NCI-H128 (cell line): ENCODE results near the gene GPC6.
"Not testable (repeated sequence)": the region's sequence is repeated elsewhere in the genome, so short reads cannot be mapped to it uniquely, and the experiment has no call there.

Experiments
- DNase-seq: peaks from one replicate; lab custom pipeline; 2025; ENCODE audit not compliant: unreplicated experiment; lab: John Stamatoyannopoulos, UW

GPC6 gene

DNA sequence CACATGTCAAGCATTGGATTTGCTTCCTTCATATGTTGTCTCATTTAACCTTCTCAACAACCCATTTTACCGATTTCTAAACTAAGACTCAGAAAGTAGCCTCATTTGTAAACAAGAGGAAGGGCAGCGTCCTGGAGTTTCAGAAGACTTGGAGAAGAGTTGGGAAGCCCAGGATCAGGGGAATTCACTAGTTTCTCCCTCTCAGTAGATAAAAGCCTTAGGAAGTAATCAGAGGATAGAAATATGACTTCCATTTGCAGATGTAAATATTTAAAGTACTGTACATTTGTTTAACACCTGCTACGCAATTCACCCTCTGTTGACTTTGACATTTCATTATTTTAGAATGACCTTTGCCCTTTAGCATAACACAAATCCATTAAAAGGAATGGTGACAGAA is 1036.4 kb downstream of the GPC6 start:
- DNase-seq = no peak

DNA sequence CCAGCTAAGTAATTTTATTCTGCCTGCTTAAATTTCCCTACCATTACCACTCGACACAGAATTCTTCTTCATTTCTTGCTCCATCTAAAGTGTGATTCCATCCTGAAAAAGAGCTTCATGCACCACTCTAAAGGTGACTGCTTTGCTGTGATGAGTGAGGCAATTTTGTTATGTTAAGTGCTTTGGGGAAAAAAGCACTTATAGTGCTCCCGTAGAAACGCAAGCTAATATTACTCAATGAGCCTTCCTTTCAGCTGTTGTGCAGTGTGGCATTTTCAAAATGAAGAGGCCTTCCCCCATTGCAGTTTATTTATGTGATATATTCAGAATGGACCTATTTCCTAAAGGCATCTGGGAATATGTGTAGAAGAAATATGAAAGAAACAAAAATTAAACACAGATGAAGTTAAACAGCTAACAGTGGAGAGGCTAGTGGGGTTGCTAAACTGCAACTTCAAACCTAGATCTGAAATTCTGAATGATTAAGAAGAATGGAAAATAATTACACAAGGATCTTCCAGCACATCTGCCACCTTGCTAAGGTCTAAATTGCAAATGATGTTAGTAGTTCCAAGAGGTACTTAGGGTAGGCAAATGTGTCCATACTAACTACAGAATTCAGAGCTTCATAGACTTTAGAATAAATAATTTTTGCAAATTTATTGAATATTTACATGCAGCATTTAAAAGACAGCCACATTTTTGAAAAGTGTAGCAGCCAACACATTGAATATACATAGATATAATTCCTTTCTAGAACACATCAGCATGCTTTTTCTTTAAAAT is 1041.2 kb downstream of the GPC6 start:
- no peak for DNase-seq

DNA sequence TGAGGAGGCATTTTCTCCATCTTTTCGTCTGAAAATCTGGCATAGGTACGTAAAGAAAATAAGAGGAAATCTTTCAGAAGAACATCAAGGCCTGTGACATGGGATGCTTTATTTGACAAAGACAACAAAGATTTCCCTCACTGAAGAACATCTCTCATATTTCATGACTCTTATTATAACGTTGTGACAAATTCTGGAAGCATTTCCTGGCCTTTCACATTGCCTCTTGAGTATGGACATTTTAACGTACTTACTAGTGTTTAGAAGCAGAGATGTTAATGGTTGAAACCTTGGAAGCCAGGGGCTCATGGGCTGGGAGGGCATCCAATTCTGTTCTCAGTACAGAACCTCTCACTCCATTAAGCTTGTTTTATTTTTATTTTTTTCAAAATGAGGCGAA is 1042.1 kb downstream of the GPC6 start:
- DNase-seq = no peak

DNA sequence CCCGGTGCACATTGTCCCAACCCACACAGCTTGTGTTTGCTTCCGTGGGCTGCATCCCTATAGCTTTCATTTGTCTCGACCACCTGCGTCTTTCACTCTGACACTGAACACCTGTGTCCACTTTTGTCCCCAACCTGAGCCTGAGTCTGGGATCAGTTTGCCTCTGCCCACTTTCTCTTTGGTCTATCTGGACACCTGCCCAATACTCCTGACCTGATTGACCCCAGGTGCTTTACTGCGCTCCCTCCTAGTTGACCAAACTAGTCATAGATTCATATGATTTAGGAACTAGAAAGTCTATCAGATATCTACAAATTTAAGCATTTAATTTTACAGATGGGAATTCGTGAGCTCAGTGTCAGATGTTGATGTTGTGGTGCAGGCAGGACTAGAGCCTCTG is 1043.0 kb downstream of the GPC6 start:
- DNase-seq = no peak

DNA sequence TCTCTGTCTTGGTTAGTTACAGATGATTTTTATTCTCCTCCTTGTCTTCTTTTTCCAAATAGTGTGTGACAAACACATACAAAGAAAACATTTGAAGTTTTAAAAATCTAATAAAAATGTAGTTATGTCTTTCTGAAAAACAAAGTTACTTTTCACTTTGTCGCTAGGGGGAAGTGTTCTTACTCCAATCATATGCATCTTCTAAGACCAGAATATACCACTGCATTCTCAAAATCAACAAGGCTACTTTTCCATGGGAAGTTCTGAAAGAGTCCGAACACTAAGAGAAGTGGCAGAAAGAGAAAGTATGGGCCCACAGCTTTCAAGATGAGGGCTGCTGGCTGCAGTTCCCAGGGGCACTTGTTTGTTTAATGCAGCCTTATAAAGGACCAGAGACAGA is 1043.9 kb downstream of the GPC6 start:
- DNase-seq = no peak

DNA sequence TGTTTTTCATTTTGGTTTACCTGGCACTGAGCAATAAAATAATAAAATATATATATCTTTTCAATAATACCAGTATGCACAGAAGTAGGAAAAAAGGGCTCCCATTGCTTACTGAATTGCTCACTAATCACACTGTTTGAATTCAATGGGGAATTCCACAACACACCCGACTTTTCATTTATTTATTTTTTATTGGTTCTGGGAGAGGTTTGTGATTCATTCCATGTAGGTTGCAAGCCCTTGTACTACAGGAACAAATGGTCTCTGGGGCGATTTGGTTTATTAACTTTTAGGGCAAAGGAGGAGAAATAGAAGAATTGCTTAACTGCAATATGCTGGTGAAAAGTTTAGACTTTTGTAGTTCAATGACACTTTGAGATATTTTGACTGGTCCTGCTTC is 1045.4 kb downstream of the GPC6 start:
- no peak for DNase-seq

DNA sequence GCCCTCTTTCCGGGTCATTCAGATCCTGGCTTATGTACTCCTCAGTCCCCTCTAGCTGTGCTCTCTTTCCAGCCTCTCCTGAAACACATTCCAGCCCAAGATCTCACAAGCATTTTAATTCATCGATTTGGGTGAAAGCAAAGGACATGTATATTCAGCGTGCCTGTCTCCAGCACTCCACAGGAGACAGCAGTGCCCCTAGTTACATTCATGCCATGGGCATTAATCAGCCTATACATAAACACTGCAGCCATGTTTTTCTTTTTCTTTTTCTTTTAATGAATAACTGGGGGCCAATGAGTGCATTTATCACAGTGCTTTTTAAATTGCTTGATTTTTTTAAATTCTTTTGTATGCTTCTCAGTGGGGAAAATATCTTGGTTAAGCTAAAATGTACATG is 1053.7 kb downstream of the GPC6 start:
- no peak for DNase-seq

DNA sequence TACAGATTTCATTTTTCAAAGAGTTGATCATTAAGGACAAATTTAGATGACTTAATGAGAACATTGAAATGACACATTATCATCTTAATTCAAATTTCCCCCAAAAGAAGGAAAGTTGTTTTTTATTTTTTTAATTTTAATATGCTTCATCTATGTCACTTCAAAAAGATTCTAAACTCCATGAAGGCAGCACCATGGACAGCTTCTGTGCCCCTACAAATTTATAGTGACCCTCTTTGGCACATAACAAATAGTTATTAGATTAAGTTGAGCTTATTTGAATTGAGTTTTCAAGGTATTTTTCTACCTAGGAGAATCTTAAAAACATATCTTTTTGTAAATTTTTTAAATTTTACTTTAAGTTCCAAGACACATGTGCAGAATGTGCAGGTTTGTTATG is 1054.2 kb downstream of the GPC6 start:
- DNase-seq = no peak

DNA sequence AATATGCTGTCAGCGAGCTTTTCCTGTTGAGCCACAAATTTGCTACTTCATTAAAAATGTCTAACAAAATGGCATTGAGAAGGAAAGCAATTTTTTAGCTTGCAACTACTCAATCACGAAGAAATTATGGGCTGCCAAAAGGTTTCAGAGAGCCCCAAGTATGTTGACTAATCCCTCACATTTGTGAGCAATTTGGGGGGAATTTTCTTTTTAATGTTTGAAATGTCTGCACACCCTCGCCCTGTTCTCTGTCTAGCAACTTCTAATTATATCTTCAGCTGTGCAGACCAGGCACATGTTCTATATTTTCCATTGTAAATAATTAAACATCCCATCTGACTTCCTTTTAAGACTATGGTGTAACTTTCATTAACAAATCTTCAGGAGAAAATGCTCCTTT is 1060.0 kb downstream of the GPC6 start:
- DNase-seq = no peak

DNA sequence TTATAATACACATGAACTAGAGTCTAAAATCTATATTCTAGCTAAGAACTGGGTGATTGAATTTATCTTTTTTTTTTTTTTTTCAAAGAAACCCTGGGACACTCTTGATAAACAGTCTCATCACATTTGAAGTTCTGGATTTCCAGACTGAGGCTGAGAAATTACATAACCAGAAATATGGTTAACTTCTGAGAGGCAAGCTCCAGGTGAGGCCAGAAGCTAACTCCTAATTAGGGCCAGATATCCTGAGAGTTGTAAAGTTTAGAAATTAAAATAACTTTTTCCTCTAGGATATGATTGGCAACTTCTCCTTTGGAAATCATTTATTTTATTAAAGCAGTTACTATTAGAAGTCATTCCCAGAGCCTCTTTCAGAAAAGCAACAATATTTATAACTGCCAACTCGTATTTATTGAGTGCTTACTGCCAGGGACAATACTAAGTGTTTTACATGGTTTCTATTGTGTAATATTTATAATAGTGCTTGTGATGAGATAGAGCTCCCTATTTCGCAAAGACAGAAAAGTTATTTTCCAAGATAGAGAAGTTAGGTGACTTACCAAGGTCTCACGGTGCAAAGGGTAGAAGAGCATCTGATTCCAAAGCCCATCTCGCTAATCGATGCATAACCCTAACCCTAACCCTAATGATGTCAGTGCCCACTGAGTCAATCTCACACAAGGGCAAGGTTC is 1065.2 kb downstream of the GPC6 start:
- DNase-seq = no peak

DNA sequence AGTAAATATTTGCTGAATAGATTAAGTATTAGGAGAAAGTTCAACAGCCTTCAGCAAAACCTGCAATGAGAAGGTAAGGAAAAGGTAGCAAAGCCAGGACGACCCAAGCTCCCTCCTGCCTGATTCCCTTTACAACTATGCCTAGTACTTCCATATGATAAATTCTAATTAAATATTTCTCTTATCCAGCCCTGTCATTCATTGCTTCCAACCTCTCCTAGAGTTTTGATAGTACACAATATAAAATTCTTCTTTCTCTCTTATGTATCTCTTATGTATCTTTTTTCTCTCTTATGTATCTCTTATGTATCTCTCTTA is 1065.7 kb downstream of the GPC6 start:
- no peak for DNase-seq

DNA sequence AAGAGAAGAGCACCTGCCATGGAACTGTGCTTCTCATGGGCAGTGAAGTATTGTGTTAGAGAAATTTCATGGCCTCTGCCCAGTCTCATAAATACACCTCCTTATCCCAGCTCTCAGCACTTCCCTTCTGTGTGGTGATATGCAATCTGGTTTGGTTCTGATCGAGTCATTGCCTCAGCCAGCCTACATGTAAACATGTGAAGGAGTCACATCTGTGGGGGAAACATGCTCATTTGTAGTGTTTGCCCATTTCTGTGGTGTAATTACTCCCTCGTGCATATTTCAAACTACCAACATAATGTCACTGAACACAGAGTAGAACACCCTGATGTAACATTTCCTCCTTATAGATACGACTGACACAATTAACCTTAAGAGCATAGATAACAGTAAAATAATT is 1069.9 kb downstream of the GPC6 start:
- no peak for DNase-seq

DNA sequence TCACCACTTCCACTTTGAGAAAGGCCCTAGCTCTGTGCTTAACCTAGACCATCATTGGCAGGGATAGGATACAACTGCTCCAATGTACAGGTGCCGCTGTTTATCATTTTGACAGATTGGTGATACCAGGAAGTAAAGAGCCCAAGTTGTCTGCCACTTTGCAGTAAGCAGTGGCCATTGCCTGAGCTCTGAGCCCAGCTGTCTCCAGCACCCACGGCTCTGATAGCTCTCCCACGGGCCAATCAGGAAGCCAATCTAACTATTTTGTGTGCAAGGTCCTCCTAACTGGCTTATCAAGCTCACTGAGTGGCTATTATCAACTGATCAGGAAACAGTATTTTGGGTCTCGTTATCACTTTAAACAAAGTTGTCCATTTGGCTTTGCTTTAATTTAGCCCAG is 1071.7 kb downstream of the GPC6 start:
- no peak for DNase-seq

DNA sequence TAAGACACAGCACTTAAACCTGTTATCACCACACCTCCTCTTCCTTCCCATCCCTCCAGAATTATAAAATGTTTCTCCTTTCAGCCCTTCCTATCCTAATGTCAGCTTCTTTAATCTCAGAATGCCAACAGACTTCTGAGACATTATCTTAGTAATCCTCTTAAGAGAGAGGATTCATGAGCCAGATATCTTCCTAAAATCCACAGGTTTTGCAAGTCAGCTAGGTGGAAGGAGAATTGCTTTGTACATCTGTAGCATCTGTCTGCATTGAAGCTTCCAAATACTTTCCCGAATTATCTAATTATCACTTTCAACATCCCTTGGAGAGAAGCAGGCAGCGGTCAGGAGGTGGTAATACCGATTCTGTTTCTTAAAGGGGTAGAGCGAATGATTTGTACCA is 1073.8 kb downstream of the GPC6 start:
- no peak for DNase-seq

DNA sequence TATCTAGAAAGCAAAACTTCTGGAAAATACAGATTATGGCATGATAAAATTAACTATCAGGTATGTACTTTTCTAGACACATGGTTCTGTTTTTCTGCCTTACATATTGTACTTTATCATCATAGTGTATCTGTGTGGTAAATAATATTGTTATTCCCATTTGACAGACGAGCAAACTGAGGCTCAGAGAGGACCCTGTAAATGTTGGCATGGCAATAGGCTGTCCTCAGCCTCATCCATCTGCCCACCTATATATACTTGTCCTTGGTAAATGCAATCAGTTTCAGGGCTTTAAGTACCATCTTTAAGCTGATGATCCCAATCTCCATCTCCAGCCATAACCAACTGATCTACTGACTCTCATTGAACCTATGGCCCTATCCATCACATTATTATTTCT is 1074.9 kb downstream of the GPC6 start:
- no peak for DNase-seq

DNA sequence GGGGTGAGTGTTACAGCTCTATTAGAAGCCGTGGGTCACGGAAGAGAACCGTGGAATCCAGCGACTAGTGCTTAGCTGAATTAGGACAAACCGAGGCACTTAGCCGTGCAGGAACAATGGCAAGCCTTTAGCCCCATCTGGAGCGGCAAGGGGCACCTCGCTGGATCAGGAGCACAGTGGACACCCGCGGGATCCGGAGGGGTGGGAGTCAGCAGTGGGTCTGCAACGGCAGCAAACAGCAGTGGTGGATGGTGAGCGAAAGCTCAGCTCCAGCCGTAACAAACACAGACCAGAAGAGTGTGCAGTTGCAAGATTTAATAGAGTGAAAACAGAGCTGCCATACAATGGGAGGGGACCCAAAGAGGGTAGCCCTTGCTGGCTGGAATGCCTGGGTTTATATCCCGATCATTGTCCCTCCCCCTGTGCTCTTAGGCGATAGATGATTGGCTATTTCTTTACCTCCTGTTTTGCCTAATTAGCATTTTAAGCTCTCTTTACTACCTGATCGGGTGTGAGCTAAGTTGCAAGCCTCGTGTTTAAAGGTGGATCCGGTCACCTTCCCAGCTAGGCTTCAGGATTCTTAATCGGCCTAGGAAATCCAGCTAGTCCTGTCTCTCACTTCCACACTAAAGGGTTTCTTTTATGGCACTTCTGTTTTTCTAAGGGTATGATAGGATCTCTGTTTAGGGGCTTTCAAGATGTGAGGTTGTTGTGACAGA is 1076.4 kb downstream of the GPC6 start:
- DNase-seq = not testable (repeated sequence)

DNA sequence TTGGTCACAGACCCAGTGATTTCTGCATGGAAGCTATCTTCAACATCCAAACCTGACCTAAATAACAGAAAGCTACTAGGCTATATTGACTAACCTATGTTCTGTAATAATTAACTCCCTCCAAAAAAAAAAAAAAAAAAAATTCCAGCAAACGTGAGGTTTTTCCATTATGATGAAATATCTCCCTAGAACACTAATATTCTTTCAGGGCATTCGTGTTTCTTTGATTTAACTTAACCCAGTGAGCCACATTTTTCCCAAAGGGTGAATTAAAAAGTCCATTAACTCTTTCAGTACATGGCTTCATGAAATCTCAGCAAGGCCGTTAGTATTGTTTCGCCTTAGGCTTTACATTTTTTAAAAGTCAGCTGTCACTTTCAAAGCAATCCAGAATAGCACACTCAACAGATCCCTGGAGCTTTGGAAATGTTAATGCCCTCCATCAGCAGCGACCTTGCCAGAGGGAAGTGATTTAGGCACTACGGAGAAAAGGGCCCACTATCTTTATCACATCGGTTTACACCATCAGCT is 1077.1 kb downstream of the GPC6 start:
- no peak for DNase-seq

DNA sequence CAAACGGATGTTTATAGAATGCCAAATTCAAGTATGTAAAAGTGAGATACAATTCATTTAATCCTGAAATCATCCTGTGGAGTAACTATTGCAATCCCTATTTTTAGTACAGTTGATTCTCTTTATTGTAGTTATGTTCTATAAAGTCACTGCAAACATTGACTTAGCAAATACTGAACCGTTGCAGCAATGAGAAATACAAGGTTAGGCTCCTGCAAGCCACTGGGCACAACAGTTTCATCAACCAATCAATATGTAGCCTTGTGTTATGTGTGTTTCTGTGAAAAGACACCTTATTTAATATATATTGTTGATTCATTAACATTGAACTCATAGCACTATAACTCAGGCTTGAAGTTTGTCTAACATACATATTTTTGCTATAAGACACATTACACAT is 1078.4 kb downstream of the GPC6 start:
- no peak for DNase-seq

DNA sequence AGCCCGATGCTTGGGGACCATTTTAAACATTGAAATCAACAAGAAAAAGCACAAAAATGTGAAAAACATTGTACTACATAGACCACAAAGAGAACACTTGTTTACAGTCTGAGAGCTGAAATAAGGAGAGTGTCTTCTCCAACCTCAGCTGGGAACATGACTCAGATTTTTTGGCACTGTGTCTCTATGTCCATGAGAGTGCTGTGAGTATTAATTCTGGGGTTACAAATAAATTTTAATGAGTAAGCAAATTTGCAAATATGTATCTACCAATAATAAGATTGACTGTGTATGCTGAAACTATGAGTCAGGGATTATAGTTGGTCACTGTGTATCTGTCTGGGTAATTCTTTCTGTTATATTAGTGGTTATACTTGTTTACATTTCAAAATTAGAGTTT is 1078.9 kb downstream of the GPC6 start:
- no peak for DNase-seq

DNA sequence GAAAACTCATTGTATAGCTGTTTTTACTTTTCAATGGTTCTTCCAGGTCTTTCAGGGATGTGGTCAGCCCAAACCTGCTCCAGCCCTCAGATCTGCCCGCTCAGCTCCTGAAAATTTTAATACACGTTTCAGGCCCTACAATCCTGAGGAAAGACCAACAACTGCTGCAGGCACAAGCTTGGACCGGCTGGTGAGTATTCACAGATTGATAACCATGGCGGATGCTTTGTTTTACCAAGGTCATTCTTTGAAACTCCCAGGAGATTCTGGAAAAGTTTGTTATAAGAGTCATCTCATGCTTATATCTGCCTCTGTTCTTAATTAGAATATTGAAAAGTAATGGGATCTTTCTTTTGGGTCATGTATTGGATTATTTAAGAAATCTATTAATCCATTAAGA is 1079.3 kb downstream of the GPC6 start:
- DNase-seq = no peak

DNA sequence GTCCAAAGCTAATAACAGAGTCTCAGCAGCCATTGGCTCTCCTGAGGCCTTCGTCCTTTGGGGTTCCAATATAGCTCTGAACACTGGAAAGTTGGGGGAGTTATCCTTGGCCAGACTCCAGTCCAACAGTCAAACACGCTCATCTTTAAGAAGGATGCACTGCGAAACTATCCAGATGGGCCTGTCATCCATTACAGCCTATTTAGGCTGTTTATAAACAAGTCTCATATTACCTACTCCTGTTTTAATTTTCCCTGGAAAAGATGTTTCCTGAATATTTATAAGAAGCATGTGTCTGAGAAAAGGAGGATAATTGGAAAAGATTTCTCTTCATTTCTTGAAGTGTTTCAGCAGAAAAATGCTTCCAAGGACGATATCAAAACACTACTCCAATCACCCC is 1082.2 kb downstream of the GPC6 start:
- no peak for DNase-seq

DNA sequence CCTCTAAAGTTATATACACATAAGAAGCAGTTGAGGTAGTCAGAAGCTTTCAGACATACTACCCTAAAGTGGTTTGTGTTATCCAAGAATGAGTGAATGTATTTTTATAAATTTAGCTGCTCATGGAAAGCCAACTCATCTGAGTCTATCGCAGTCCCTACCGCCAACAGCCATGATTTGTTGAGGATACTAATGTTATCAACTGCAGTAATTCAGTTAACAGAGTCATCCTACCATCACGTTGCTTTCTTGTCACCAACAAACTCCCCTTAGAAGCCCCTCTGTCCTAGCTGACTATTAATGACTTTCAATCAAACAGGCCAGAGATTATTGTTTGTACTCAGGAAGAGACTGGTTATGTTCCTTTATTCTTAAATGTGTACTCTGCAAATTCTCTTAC is 1083.0 kb downstream of the GPC6 start:
- no peak for DNase-seq
